Ovary (tissue), 9 donors: ENCODE data around the gene ASPN. TPM values are rescaled to one million over a fixed set of nuclear protein-coding genes. Genes with fewer than 3 reads are reported as not detected.

ENCODE experiments used
- DNase-seq, 5 donors: peaks; one replicate each; pipeline ENCODE4 v3.0.0-alpha.2; 2019 to 2020
- H3K27ac ChIP-seq, 2 donors: fragments of 200-600 bp; one replicate each; pipeline versions ENCODE4 v1.5.1 to v1.8.0; 2019 to 2022
- H3K27me3 ChIP-seq: fragments of 200-600 bp; one replicate; pipeline ENCODE4 v1.8.0; 2022
- H3K36me3 ChIP-seq: fragments of 200-600 bp; sonication (generic); one replicate; pipeline ENCODE4 v1.5.1; 2019
- H3K4me1 ChIP-seq: one replicate; pipeline ENCODE4 v1.8.1; 2013; ENCODE audit warnings: mild to moderate bottlenecking, moderate library complexity; ENCODE audit not compliant: insufficient read depth
- H3K4me3 ChIP-seq: fragments of 200-600 bp; sonication (generic); one replicate; pipeline ENCODE4 v1.5.1; 2017
- H3K9me3 ChIP-seq, 2 donors: fragments of 200-600 bp in 1 of 2; sonication (generic) in 1 of 2; one replicate each; pipeline versions ENCODE4 v1.5.1 to v1.8.1; 2013 to 2019; ENCODE audit warnings: mild to moderate bottlenecking in 1 of 2, moderate library complexity in 1 of 2
- CTCF ChIP-seq, 3 donors: fragments of 450-650 bp in 2 of 3; fragments of 200-600 bp in 1 of 3; IDR thresholded peaks; one replicate each; pipeline versions ENCODE4 v1.5.1 to v1.8.0; 2016 to 2022; ENCODE audit warnings: antibody characterized with exemption in 3 of 3, mild to moderate bottlenecking in 1 of 3
- EP300 ChIP-seq: sonication (generic); formaldehyde crosslinking; IDR thresholded peaks from one replicate; pipeline ENCODE4 v1.6.1; 2017; ENCODE audit warnings: antibody characterized with exemption
- POLR2A ChIP-seq: fragments of 450-650 bp; IDR thresholded peaks from one replicate; pipeline ENCODE4 v1.6.1; 2017; ENCODE audit warnings: antibody characterized with exemption, mild to moderate bottlenecking, moderate library complexity
- WGBS, 3 donors: extraction: QIAGEN DNeasy Blood & Tissue Kit in 1 of 3; methylation state at CpG; one replicate each; pipeline versions ENCODE4 v1.1.5 to v1.1.7; 2013 to 2017; 5-methylcytosine and 5-hydroxymethylcytosine counted together
- intact Hi-C, 4 donors: fragments of 100-400 bp; cut with DNase I; formaldehyde crosslinking; loops; one replicate each; pipeline versions ENCODE4 v1.11.0 to v1.15.1; 2022 to 2023
- polyA plus RNA-seq, 2 donors: library from polyadenylated mRNA; stranded (reverse); fragments of 200-250 nt in 1 of 2; fragments of 350-450 nt in 1 of 2; fragmentation: Illumina TruSeq in 1 of 2; extraction: RNeasy Lipid Tissue Mini Kit (QIAGEN cat#74804) in 1 of 2; gene quantifications; one replicate each; pipeline ENCODE4 v1.2.3, GENCODE V29; 2013 to 2014
- total RNA-seq, 7 donors: library from RNA; depleted of rRNA in 2 of 7; stranded (reverse); fragments of >200 nt in 2 of 7; fragmentation: NEBNext Ultra II Directional in 3 of 7; extraction: Animal tissue kit (Norgen Biotek cat#: 25700) in 3 of 7; gene quantifications; one replicate each; pipeline versions ENCODE4 v1.1.0 to v1.2.4, GENCODE V29; 2016 to 2023
- donor health status: DM: no; HTN: no; CAD: no; lungs with moderate emphysema.
- donor health status: DM: no; HTN: no; CAD: no.
- donor health status: Bipolar disorder and iron deficiency.
- donor health status: DM: yes; HTN: yes; CAD: no.
- donor health status: DM: no; HTN: no; CAD: no.
- donor health status: DM: yes; HTN: yes; CAD: no.

The ASPN gene
- total and polyA plus RNA-seq, 9 donors: 0.90 to 39.5 (median 4.5) TPM

GRCh38 chr9:92486371-92486770 is 4.1 kb upstream of the ASPN start:
- TF ChIP-seq CTCF (IDR thresholded peaks at IDR 0.05) (no peak), POLR2A (no peak), EP300 (no peak)
- no peak for DNase-seq
- Histone ChIP-seq H3K9me3 (no peaks in the 10 kb centered on the region), H3K27me3 (no peaks in the 10 kb centered on the region), H3K36me3 (no peaks in the 10 kb centered on the region), H3K4me3 (no peak overlapping the region), H3K27ac (no peak overlapping the region), H3K4me1 (peaks cover 5% of the 10 kb centered on the region)
- WGBS, 3 donors: 86 to 90% (median 90%) methylated on average over 3 of the region's 3 CpGs
- intact Hi-C loops: no loop called here

GRCh38 chr9:92484563-92484962 is 2.3 kb upstream of the ASPN start:
- no peak for DNase-seq
- 75 to 83% (median 75%) methylated on average over 3 of the region's 3 CpGs for WGBS, 3 donors
- Histone ChIP-seq H3K9me3 (no peaks in the 10 kb centered on the region), H3K27ac (no peak overlapping the region), H3K27me3 (no peaks in the 10 kb centered on the region), H3K4me3 (no peak overlapping the region), H3K36me3 (no peaks in the 10 kb centered on the region), H3K4me1 (peaks cover 7% of the 10 kb centered on the region)
- intact Hi-C loops: no loop called here
- no peak for TF ChIP-seq CTCF (IDR thresholded peaks at IDR 0.05)
- no peak for TF ChIP-seq POLR2A
- no peak for TF ChIP-seq EP300

- H3K9me3 ChIP-seq: no peaks in the 10 kb centered on the region
- no peak overlapping the region for H3K4me3 ChIP-seq
- no peaks in the 10 kb centered on the region for H3K27me3 ChIP-seq
- TF ChIP-seq POLR2A (no peak), CTCF (IDR thresholded peaks at IDR 0.05) (no peak), EP300 (no peak)
- no peak overlapping the region for H3K27ac ChIP-seq
- peaks cover 12% of the 10 kb centered on the region for H3K4me1 ChIP-seq
- no peaks in the 10 kb centered on the region for H3K36me3 ChIP-seq
- DNase-seq: no peak
- WGBS, 3 donors: 54 to 67% (median 57%) methylated on average over 5 of the region's 5 CpGs
- intact Hi-C loops: no loop called here
These were observed 1.6 kb upstream of the ASPN start for GRCh38 chr9:92483627-92484545.

GRCh38 chr9:92482805-92483204 is 499 bp upstream of the ASPN start:
- Histone ChIP-seq H3K9me3 (no peaks in the 10 kb centered on the region), H3K4me1 (peaks cover 13% of the 10 kb centered on the region), H3K27ac (no peak overlapping the region), H3K4me3 (no peak overlapping the region), H3K36me3 (no peaks in the 10 kb centered on the region), H3K27me3 (no peaks in the 10 kb centered on the region)
- TF ChIP-seq POLR2A (no peak), EP300 (no peak), CTCF (IDR thresholded peaks at IDR 0.05) (no peak)
- intact Hi-C loops: no loop called here
- no peak for DNase-seq
